Muscle of leg (tissue), 11 donors: ENCODE measurements around the gene CFAP74. TPM values are rescaled to one million over a fixed set of nuclear protein-coding genes. Genes with fewer than 3 reads are reported as not detected.

Source experiments
- DNase-seq: peaks from one replicate; pipeline ENCODE4 v3.0.0; 2013
- H3K27ac ChIP-seq: one replicate; pipeline ENCODE4 v1.5.1; 2013; ENCODE audit warnings: mild to moderate bottlenecking, low read length, control low read depth
- H3K27me3 ChIP-seq: one replicate; pipeline ENCODE4 v1.6.1; 2013; ENCODE audit warnings: low read length; ENCODE audit not compliant: control insufficient read depth, insufficient read depth
- H3K36me3 ChIP-seq: one replicate; pipeline ENCODE4 v1.6.1; 2013; ENCODE audit warnings: low read length; ENCODE audit not compliant: control insufficient read depth, insufficient read depth
- H3K4me1 ChIP-seq: one replicate; pipeline ENCODE4 v1.6.1; 2013; ENCODE audit warnings: low read length; ENCODE audit not compliant: control insufficient read depth, insufficient read depth
- H3K4me3 ChIP-seq: one replicate; pipeline ENCODE4 v1.5.1; 2013; ENCODE audit warnings: low read length, control low read depth
- H3K9me3 ChIP-seq: replicated peaks from 2 replicates; pipeline ENCODE4 v1.6.1; 2013; ENCODE audit warnings: low read depth, low read length; ENCODE audit not compliant: control insufficient read depth
- WGBS: methylation state at CpG from one replicate; pipeline ENCODE4 v1.1.5; 2013; ENCODE audit warnings: missing lambda C conversion rate; ENCODE audit not compliant: insufficient coverage; 5-methylcytosine and 5-hydroxymethylcytosine counted together
- polyA plus RNA-seq, 8 donors: library from polyadenylated mRNA; unstranded; fragments of 120-200 nt; gene quantifications; one replicate each; pipeline versions ENCODE4 v1.2.1 to v1.2.3, GENCODE V29; 2013; ENCODE audit warnings: inconsistent platforms in 1 of 8, low replicate concordance in 1 of 8; ENCODE audit not compliant: insufficient read length in 8 of 8, insufficient read depth in 1 of 8
- total RNA-seq: library from RNA; stranded (reverse); fragments of 120-200 nt; gene quantifications from one replicate; pipeline ENCODE4 v1.2.4, GENCODE V29; 2013

The CFAP74 gene
- total and polyA plus RNA-seq, 9 donors: 0.04 to 0.72 (median 0.22) TPM; not detected in 2

- Histone ChIP-seq H3K4me3 (no peak overlapping the region), H3K4me1 (peaks cover 17% of the 10 kb centered on the region), H3K36me3 (peaks cover 8% of the 10 kb centered on the region), H3K27ac (no peak overlapping the region), H3K9me3 (no peaks in the 10 kb centered on the region), H3K27me3 (no peaks in the 10 kb centered on the region)
- no peak for DNase-seq
- WGBS: no CpG with 5 or more reads among the region's 4 CpGs
Measured at GRCh38 chr1:1883092-1883873, 120.3 kb downstream of the CFAP74 start.

- Histone ChIP-seq H3K4me3 (no peak overlapping the region), H3K27ac (no peak overlapping the region), H3K27me3 (no peaks in the 10 kb centered on the region), H3K36me3 (peaks cover 8% of the 10 kb centered on the region), H3K4me1 (peaks cover 15% of the 10 kb centered on the region), H3K9me3 (no peaks in the 10 kb centered on the region)
- DNase-seq: no peak
- WGBS: 82% methylated on average over 3 of the region's 6 CpGs
Measured at GRCh38 chr1:1881727-1882126, 121.9 kb downstream of the CFAP74 start.

GRCh38 chr1:1880617-1881312 lies 122.8 kb downstream of the CFAP74 start:
- no peaks in the 10 kb centered on the region for H3K9me3 ChIP-seq
- H3K27me3 ChIP-seq: no peaks in the 10 kb centered on the region
- no peak for DNase-seq
- no peak overlapping the region for H3K4me3 ChIP-seq
- peaks cover 18% of the 10 kb centered on the region for H3K36me3 ChIP-seq
- 61% methylated on average over 8 of the region's 13 CpGs for WGBS
- peaks cover 15% of the 10 kb centered on the region for H3K4me1 ChIP-seq
- H3K27ac ChIP-seq: no peak overlapping the region

DNA sequence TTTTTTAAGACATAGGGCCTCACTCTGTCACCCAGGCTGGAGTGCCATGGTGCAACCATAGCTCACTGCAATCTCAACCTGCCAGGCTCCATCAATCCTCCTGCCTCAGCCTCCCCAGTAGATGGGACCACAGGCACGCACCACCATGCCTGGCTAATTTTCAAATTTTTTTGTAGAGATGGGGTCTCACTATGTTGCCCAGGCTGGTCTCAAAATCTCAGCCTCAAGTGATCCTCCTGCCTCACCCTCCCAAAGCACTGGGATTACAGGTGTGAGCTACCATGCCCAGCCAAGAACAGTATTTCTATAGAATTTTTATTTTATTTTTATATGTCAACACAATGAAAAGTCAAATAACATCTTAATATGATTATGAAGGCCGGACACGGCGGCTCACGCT lies 123.6 kb downstream of the CFAP74 start:
- Histone ChIP-seq H3K4me1 (peaks cover 15% of the 10 kb centered on the region), H3K27ac (no peak overlapping the region), H3K4me3 (no peak overlapping the region), H3K36me3 (peaks cover 26% of the 10 kb centered on the region), H3K9me3 (no peaks in the 10 kb centered on the region), H3K27me3 (no peaks in the 10 kb centered on the region)
- no CpG with 5 or more reads among the region's 5 CpGs for WGBS
- no peak for DNase-seq

DNA sequence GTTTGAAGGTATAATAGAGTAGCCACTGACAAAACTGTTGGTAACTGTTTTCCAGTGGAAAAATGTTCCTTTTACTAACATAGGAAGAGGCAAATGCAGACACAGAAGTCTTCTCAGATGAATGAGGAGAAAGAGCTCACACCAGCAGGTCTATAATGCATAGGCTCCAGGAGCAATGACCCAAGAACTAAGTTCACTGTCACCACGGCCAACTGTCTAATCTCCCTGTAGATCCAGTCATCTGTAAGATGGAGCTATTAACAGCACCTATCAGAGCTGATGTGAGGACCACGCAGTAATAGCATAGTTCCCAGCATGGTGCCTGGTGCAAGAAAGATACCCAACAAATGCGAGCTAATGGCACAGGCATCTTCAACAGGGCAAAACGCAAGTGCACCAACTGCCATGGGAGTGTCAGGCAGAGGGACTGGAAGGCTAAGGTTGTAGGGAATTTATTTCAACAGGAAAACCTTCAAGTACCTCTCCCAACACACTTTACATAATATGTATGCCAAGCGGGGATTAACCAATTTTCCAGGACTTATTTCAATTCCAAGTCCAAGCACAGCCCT lies 125.6 kb downstream of the CFAP74 start:
- Histone ChIP-seq H3K4me3 (no peak overlapping the region), H3K4me1 (peaks cover 23% of the 10 kb centered on the region), H3K9me3 (no peaks in the 10 kb centered on the region), H3K27ac (no peak overlapping the region), H3K27me3 (no peaks in the 10 kb centered on the region), H3K36me3 (peaks cover 34% of the 10 kb centered on the region)
- 71% methylated on average over 4 of the region's 5 CpGs for WGBS
- DNase-seq: no peak

DNA sequence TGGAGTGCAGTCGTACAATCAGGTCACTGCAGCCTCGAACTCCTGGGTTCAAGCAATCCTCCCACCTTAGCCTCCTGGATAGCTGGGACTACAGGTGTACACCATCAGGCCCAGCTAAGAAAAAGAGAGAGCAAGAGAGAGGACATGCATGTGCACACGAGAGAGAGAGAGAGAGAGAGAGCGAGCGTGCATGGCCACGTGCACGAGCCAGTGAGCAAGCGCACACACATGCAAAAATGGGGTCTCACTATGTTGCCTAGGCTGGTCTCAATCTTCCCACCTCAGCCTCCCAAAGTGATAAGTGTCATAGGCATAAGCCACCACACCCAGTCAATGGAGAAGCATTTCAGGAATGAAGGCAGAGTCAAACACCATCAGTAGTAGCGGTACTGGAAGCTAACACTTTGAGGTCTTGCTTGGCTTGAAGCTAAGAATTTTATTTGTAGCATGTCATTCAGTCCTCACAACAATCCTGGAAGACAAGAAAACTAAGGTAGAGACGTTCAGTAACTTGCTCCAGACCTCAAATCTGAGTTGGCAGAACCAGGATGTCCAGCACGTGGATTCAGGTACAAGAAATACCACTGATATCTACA lies 127.2 kb downstream of the CFAP74 start:
- H3K4me1 ChIP-seq: peaks cover 17% of the 10 kb centered on the region
- WGBS: 83% methylated on average over 1 of the region's 11 CpGs
- peaks cover 44% of the 10 kb centered on the region for H3K36me3 ChIP-seq
- H3K4me3 ChIP-seq: no peak overlapping the region
- H3K9me3 ChIP-seq: no peaks in the 10 kb centered on the region
- no peak overlapping the region for H3K27ac ChIP-seq
- H3K27me3 ChIP-seq: no peaks in the 10 kb centered on the region
- DNase-seq: no peak

- H3K27me3 ChIP-seq: no peaks in the 10 kb centered on the region
- peaks cover 17% of the 10 kb centered on the region for H3K4me1 ChIP-seq
- no peak overlapping the region for H3K27ac ChIP-seq
- DNase-seq: no peak
- no peaks in the 10 kb centered on the region for H3K9me3 ChIP-seq
- H3K4me3 ChIP-seq: no peak overlapping the region
- no CpG with 5 or more reads among the region's 1 CpG for WGBS
- H3K36me3 ChIP-seq: peaks cover 44% of the 10 kb centered on the region
Measured at GRCh38 chr1:1875932-1876331, 127.7 kb downstream of the CFAP74 start.

GRCh38 chr1:1874901-1875300 lies 128.7 kb downstream of the CFAP74 start:
- 96% methylated on average over 5 of the region's 7 CpGs for WGBS
- Histone ChIP-seq H3K9me3 (no peaks in the 10 kb centered on the region), H3K36me3 (peaks cover 42% of the 10 kb centered on the region), H3K27ac (no peak overlapping the region), H3K4me1 (peaks cover 19% of the 10 kb centered on the region), H3K27me3 (no peaks in the 10 kb centered on the region), H3K4me3 (no peak overlapping the region)
- DNase-seq: no peak

GRCh38 chr1:1873186-1873585 lies 130.4 kb downstream of the CFAP74 start:
- WGBS: no CpG with 5 or more reads among the region's 2 CpGs
- no peak overlapping the region for H3K27ac ChIP-seq
- H3K27me3 ChIP-seq: no peaks in the 10 kb centered on the region
- DNase-seq: no peak
- no peak overlapping the region for H3K4me3 ChIP-seq
- H3K36me3 ChIP-seq: peaks cover 36% of the 10 kb centered on the region
- no peaks in the 10 kb centered on the region for H3K9me3 ChIP-seq
- H3K4me1 ChIP-seq: peaks cover 15% of the 10 kb centered on the region
